Activated CD4-positive, alpha-beta T cell treated with anti-CD3 and anti-CD28 coated beads for 1 hour (primary cell): ENCODE results near the gene SLC25A17.
"Not testable (repeated sequence)": the region's sequence is repeated elsewhere in the genome, so short reads cannot be mapped to it uniquely, and the experiment has no call there.

Source experiments
- DNase-seq: peaks from one replicate; pipeline ENCODE4 v3.0.0-alpha.2; 2020

The SLC25A17 gene

DNA sequence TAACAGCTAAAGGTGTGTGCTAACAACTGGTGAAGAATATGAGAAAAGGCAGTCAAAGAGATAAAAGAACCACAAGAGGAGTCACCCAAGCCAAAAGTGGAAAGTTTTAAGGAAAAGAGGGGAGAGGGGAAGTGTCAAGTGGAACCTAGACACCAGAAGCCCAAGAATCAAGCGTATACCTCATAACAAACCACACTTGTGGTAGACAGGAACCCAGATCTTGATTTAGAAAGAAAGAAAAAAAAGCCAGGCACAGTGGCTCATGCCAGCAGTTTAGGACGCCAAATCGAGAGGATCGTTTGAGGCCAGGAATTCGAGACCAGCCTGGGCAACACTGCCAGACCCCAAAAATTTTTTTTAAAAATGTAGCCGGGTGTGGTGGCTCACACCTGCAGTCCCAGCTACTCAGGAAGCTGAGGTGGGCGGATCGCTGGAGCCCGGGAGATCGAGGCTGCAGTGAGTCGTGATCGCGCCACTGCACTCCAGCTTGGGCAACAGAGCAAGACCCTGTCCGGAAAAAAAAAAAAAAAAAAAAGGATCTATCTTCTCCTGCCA lies 877 bp downstream of the SLC25A17 start:
- no peak for DNase-seq

DNA sequence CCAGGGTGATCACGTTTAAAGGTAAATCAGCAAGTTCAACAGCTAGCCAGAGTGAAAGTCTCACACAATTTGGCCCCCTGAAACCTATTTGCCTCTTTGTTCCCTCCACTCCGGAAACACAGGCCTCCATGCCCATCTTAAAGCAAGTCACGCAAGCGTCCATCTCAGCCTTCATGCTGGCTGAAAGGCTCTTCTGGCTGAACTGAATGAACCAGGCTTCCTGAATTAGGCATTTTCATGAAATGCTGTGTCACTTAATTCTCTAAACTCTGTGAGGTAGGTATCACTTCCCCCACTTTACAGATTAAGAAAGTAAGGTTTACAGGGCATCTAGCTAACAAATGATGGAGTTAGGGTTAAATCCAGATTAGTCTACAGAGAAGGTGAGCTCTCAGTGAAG lies 1.4 kb downstream of the SLC25A17 start:
- no peak for DNase-seq

DNA sequence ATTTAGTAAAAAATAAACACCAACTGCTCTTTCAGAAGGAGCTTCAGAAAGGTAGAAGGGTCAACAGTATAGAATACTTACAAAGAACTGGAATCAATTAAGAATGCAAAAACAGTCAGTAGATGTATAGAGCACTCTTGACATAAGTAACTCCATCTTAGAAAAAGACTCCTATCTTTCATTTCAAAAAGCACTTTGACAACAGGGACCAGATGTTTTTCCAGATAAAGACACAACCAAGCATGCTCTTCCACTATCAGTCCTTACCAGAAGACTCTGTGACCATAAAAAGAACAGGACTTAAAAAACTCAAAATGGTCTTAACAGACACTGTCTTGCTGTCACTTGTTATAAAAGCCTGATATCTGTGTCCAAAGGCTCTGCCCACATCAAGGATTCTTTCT lies 5.2 kb downstream of the SLC25A17 start:
- no peak for DNase-seq

DNA sequence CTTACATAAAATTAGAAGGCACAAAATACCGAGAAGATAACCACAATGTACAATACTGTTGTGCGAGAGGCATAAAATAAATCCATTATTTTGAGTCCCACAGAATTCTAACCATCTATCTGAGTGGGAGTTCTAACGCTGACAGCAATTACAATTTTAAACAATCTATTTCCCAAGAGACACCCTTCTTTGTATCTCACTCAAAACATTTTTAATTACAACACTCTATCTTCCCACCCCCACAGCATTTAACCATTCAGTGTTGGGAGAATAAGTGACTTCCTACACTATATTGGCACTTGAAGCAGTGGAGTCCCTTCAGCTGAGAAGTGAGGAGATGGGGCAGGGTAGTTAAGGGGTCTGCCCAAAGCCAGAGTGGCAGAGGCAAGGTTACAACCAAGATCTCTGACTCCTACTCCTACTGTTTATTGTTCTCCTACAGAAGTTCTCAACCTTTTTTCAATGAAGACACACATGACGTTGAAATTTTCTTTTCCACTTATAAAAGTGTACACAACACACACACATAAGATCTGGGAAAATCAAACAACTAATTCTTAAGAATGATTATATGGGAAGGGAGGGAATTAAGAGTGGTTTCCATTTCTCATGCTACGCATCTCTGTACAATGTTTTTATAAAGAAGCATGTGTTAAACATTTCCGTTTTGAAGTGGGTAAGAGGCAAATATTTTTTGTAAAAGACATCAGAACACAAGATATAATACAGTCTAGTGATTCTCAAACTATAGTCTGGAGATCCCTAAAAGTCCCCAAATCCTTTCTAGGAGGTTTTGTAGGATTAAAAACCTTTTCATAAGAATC lies 10.9 kb downstream of the SLC25A17 start:
- DNase-seq, result no peak

DNA sequence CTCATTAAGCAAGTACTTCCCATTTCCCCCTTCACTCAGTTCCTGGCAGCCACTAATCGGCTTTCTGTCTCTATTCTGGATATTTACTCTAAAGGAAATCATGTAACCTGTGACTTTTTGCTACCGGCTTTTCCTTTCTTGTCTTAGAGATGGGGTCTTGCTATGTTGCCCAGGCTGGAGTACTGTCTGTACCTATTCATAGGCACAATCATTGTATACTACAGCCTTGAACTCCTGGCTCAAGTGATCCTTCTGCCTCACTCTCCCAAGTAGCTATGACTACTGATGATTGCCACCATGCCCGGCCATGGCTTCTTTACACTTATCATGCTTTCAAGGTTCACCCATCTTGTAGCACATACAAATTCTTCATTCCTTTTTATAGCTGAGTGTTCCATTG lies 12.4 kb downstream of the SLC25A17 start:
- no peak for DNase-seq

DNA sequence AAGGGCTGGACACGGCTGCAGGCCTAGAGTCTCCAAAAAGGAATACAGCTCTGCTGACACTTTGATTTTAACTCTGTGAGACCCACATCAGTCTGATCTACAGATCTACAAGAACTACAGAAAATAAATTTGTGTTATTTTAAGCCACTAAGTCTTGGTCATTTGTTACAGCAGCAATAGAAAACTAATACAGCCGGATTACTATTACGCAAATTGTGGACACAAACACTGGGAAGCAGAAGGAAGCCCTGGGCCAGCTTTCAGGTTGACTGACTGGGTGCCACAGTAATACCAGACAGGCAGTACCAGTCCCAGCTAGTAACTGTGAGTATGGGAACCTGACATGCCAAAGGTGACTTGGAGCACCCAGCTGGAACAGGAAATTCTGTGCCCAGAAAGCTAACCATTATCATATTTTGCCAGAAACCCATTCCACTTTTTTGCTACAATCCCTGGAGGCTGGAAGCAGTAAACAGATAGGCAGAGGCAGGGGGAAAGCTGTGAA lies 13.4 kb downstream of the SLC25A17 start:
- DNase-seq, result no peak

DNA sequence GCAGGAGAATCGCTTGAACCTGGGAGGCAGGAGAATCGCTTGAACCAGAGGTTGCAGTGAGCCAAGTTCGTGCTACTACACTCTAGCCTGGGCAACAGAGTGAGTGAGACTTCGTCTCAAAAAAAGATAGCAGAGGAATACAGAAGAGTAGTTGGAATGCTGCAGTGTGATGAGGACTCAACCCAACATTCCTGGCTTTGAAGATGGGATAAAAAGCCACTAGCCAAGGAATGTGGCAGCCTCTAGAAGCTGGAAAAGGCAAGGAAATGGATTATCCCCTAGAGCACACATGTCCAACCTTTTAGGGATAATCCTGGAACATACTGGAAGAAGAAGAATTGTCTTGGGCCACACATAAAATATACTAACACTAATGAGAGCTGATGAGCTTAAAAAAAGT lies 13.9 kb downstream of the SLC25A17 start:
- DNase-seq, result no peak

DNA sequence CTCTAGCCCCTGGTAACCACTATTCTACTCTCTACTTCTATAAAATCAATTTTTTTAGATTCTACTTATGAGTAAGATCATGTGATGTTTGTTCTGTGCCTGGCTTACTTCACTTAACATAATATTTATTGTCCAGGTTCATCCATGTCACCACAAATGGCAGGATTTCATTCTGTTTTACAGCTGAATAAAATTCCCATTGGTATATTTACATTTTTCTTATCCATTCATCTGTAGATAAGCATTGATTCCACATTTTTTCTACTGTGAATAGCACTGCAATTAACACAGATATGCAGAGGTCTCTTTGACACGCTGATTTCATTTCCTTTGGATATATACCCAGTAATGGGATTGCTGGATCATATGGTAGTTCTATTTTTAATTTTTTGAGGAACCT lies 15.8 kb downstream of the SLC25A17 start:
- no peak for DNase-seq

DNA sequence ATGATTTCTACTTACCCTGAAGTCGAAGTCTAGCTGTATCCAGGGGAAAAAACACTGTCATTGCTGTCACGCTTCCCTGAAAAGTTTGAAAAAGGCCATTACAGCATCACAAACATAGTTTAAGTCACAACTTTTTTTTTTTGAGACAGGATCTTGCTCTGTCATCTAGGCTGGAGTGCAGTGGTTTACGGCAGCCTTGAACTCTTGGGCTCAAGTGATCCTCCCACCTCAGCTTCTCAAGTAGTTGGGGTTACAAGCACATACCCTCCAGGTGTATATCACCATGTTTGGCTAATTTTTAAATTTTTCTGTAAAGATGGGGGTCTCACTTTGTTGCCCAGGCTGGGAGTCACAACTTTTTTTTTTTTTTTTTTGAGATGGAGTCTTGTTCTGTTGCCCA lies 20.1 kb downstream of the SLC25A17 start:
- no peak for DNase-seq

DNA sequence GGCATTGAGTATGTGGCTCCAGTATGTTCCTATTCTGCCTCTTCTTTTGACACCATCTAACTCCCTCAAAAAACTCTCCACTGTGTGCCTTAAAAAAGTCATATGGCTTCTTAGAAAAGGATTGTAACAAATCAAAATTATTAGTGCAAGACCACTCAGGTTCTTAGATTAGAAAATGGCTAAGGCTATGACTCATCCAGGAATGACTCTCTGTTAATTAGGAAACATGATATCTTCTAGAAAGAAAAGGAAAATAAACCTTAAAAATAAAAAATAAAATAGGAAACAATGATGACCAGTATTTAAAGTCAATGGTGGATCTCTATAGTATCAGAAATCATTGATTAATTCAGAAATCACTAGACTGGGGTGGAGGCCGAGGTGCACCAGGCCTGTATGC lies 21.7 kb downstream of the SLC25A17 start:
- DNase-seq, result no peak

DNA sequence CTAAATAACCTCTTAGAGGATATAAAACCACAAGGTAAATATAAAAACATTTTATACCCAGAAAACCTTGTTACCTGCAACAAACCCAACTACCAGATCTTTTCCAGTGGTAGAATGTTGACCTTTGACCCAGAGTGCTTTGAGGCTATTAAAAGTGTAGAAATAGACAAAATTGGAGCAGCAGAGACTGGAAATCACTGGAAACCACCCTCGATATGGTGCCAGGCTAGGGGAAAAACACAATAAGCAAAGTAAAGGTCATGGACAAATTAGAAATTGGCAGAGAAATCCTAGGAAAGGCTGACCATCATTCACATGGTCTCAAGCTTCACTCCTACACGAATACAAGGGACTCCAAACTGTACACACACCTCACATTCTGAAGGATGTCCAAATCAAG lies 26.7 kb downstream of the SLC25A17 start:
- no peak for DNase-seq

DNA sequence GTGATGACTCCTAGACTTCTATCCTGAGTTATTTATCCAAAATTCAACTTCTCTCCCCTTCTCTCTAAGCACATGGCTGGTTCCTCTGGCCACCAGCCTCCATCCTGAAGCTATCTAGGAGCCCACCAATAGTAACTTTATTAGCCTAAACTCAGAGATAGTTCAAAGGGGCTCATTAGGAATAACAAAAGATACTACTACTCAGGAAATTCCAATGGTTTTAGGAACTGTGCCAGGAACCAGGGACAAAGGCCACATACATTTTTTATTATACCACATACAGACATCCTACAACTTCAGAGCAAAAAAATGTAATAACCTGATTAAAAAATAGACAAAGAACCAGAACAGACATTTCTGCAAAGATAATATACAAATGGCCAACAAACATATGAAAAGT lies 27.9 kb downstream of the SLC25A17 start:
- no peak for DNase-seq

DNA sequence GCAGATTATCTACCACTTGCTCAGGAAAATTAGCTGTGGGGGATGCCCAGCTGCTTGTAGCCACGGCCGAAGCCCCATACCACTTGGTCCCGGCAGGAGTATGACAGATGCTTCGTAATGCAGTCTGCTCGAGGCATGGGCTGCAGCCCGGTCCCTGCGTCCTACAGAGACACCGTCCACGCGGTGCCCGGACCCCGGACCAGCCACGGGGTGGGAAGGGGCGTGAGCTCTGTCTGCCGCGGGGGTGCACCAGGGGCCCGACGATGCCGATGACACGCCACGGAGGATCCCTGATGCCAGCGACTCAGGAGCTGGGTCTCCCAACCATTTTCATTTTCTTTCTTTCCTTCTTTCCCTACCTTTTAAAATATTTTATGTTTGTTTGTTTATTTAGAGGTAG lies 30.0 kb downstream of the SLC25A17 start:
- no peak for DNase-seq

DNA sequence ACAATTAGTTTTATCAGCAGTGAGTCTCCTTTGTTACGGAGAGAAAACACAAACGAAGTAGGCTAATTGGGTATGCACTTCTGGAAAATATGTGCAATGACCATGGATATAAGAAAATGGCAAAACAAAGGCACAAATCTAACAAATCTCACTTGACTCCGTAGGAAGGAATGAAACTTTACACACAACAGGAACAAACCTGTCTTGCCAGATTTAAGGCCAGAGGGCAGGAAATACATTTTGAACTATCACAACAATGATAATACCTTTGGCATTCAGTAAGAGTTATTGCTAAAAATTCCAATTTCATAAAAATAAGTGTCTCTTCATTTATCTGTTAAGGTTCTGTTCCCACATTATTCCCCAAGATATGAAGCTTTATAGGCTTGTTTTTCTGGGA lies 36.6 kb downstream of the SLC25A17 start:
- no peak for DNase-seq

DNA sequence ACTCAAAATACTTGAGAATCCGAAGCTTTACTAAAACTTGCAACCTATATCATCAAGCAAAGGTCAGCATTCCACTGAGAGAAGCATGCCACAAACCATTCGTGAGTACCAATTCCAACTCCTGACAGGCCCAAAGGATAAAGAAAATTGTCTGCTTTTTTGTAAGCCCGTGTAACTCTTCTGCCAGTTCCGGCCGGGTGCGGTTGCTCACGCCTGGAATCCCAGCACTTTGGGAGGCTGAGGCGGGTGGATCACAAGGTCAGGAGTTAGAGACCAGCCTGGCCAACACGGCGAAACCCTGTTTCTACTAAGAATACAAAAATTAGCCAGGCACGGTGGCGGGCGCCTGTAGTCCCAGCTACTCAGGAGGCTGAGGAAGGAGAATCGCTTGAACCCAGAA lies 37.4 kb downstream of the SLC25A17 start:
- DNase-seq, result not testable (repeated sequence)

DNA sequence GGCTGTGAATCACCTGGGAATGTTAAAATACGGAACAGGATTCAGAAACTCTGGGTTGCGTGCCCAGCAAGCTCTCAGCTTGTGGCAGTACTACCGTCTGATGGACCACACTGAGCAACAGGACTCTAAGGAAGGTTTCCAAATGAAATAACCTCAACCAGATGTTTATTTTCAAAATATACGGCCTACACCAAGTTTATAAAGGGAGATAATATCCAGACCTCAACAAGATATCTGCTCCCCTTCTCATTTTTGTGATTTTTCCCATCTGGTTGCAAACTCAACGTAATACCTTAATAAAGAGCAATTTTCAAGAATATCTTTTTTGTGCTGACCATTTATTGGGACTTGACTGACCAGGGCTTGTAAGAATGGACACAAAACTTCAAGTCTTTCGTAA lies 49.4 kb downstream of the SLC25A17 start:
- DNase-seq, result no peak

DNA sequence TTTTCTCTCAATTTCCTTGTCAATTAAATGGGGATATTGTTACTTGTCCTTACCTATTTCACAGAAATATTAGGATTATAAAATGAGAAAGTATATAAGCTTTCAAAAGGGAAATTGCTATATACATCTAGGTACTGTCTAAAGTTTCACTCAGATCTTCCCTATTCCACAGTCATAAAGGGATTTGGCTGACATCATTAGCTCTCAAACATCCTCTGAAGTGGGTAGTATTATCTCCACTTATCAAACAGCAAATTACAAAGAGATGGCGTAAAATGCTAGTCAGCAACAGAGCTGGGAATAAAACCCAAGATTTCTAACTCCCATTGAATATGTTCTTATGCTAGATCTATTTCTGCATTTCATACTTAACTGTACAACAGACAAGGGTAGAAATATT lies 50.9 kb downstream of the SLC25A17 start:
- no peak for DNase-seq

DNA sequence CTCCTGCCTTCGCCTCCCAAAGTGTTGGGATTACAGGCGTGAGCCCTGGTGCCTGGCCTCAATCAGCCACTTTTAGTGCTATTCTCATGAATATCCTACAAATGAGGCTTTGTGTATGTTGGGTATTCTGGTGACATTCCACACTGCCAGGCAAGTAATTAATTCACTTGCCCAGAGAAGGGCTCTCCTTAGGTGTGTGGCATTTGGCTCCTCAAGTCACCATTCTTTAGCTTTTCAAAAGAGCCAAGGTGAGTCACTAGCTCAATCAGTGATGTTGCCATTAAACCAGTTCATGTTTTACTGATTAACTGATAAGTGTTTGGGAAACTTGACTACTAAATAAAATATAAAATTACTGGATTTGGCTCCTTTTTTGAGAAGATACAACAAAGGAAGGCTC lies 52.2 kb downstream of the SLC25A17 start:
- DNase-seq, result no peak

DNA sequence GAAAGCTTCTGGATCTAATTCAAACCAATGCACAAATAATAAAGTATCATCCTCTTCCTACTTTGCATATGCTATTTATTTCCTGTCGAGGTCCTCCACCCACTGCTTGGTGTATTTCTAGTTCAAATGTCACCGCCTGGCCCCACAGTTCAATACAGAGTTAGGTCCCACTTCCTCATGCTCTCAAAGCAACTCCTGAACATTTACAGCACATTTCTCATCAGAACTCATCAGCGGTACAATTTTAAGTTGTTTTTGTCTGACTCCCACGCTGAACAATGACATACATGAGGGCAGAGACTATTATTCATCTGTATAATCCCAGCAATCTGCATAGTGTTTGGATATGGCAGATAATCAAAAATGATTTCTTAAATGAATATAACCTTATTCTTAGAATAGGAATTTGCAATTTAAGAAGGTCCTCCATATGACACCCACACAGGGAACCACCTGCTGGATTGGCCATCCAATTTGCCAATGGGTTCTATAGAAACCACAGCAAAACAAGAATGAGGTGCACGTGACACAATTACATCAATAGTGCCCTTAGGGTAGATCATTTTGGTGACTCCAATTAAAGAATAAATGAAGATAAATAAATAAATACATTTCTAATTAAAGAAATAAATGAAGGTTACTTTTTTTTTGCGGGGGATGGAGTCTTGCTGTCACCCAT lies 54.2 kb downstream of the SLC25A17 start:
- DNase-seq, result no peak

DNA sequence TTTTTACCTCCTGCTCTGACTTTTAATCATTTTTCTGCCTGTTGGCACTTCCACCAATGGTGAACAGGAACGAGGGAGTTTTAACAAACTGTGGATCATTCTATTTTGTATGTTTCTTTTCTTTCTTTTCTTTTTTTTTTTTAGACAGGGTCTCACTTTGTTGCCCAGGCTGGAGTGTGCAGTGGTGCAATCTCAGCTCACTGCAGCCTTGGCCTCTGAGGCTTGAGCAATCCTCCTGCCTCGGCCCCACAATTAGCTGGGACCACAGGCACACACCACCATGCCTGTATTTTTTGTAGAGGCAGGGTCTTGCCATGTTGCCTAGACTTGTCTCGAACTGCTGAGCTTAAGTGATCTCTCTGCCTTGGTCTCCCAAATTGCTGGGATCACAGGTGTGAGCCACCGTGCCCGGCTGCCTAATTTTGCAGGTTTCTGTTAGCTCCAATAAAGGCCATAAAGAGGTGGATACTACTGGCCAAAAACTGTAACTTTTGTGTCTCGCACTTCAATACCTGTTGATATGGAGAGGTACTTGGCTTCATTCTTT lies 59.8 kb downstream of the SLC25A17 start:
- DNase-seq, result no peak

DNA sequence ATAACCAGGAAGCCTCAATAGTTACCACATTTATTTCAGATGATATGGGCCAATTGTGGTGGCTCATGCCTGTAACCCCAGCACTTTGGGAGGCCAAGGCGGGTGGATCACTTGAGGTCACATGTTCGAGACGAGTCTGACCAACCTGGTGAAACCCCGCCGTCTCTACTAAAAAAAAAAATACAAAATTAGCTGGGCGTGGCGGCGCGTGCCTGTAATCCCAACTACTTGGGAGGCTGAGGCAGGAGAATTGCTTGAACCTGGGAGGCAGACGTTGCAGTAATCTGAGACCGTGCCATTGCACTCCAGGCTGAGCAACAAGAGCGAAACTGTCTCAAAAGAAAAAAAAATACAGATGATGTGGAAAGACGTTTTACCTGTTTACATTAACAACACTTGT lies 60.3 kb downstream of the SLC25A17 start:
- DNase-seq, result not testable (repeated sequence)

DNA sequence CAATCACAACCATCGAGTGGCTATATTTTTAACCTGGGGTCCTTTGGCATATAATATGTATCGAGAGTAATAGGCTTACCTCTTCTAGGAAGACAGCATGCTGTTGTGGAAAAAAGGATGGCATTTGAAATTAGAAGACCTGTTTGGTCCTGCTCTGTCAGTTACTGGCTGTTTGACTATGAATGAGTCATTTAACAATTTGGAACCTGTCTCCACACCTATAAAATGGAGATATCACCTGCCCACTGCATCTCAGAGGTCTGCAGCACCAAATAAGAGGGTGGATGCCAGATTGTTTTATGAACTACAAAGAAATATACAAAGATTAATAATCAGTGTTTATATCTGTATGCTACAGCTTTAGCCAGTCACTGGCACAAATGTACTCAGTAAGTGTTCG lies 60.8 kb downstream of the SLC25A17 start:
- DNase-seq, result no peak

DNA sequence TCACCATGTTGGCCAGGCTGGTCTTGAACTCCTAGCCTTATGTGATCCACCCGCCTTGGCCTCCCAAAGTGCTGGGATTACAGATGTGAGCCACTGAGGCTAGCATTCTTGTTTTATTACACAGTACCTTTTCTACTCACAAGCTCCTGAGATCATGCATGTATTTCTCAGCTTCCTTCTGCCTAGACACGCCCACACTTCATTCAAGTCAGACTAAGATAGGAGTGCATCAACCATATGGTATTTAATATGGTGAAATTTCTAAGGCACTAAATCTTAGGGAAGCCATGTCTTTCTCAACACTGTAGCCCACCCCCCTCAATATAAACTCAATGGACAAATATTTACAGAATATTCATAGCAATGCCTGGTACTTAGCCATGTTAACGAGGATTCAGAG lies 62.1 kb downstream of the SLC25A17 start:
- DNase-seq, result no peak

DNA sequence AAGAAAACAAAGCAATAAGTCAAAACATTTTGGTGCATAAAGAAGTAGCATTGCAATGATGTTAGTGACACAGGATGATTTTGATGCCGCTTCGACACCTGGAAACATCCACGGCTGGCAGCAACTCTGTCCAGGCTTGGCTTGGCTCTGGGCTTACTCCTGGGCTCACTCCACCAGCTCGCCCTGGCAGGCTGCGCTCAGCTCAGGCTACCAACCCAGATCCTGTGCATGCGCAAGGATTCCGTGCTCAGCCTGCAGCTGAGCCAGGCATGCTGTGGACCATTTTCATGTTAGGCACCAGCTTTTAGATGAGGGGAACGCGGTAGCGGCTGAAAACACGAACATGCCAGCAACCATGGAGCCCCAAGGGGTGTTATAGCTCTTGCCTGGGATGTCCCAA lies 66.0 kb downstream of the SLC25A17 start:
- no peak for DNase-seq
